H1 (cell line): ENCODE results near the gene AGPAT2. TPM values are rescaled to one million over a fixed set of nuclear protein-coding genes. Genes with fewer than 3 reads are reported as not detected.

ENCODE experiments used
- CTCF ChIA-PET: fragments of 300-600 bp; sonication (Branson Sonifier 250); formaldehyde crosslinking; loops from one replicate; lab custom pipeline; 2021; ENCODE audit not compliant: partially characterized antibody; lab: Charles Lee
- POLR2A ChIA-PET: fragments of 300-600 bp; sonication (Branson Sonifier 250); formaldehyde crosslinking; loops from one replicate; lab custom pipeline; 2021; ENCODE audit warnings: inconsistent platforms; ENCODE audit not compliant: partially characterized antibody; lab: Charles Lee
- DNase-seq, 2 experiments: peaks; one replicate each; pipeline versions ENCODE4 v3.0.0 to v3.0.0-alpha.2; 2010 to 2022; ENCODE audit warnings: low spot score in 2 of 2, low read depth in 1 of 2, mixed read lengths in 1 of 2
- FAIRE-seq: peaks from 2 replicates; lab custom pipeline; 2011; peaks lifted over from hg19 to GRCh38; lab: Jason Lieb, UNC
- H2AFZ ChIP-seq: 2 replicates; pipeline ENCODE4 v1.8.1; 2012; ENCODE audit warnings: low read length, inconsistent platforms
- H2AK5ac ChIP-seq: 2 replicates; pipeline ENCODE4 v1.6.1; 2013; ENCODE audit warnings: low read depth, low read length
- H2BK120ac ChIP-seq: replicated peaks from 2 replicates; pipeline ENCODE3; 2013; ENCODE audit warnings: low read depth, low read length, inconsistent platforms
- H2BK12ac ChIP-seq: 2 replicates; pipeline ENCODE4 v1.6.1; 2013; ENCODE audit warnings: low read depth, low read length
- H2BK15ac ChIP-seq: 2 replicates; pipeline ENCODE4 v1.6.1; 2013; ENCODE audit warnings: low read length
- H2BK20ac ChIP-seq: 2 replicates; pipeline ENCODE4 v1.6.1; 2013; ENCODE audit warnings: low read length
- H2BK5ac ChIP-seq: 2 replicates; pipeline ENCODE4 v1.6.1; 2013; ENCODE audit warnings: low read depth, low read length
- H3K14ac ChIP-seq: 2 replicates; pipeline ENCODE4 v1.6.1; 2013; ENCODE audit warnings: inconsistent platforms; ENCODE audit not compliant: insufficient read length
- H3K18ac ChIP-seq: 2 replicates; pipeline ENCODE4 v1.6.1; 2013; ENCODE audit warnings: low read length; ENCODE audit errors: extremely low read depth
- H3K23ac ChIP-seq: 2 replicates; pipeline ENCODE4 v1.6.1; 2013; ENCODE audit warnings: inconsistent platforms; ENCODE audit not compliant: insufficient read length
- H3K23me2 ChIP-seq: 2 replicates; pipeline ENCODE4 v1.6.1; 2013; ENCODE audit warnings: low read depth, low read length
- H3K27ac ChIP-seq: 2 replicates; pipeline ENCODE4 v1.6.1; 2011; ENCODE audit warnings: low read depth, low read length, inconsistent platforms
- H3K27me3 ChIP-seq, 4 experiments: replicated peaks in 1 of 4; 1 replicate in 1 of 4; 2 replicates in 3 of 4; pipeline versions ENCODE4 v1.6.1 to v1.8.1; 2011 to 2013; ENCODE audit warnings: low read length in 3 of 4, mild to moderate bottlenecking in 3 of 4, inconsistent platforms in 2 of 4, mixed read lengths in 2 of 4, moderate library complexity in 1 of 4; ENCODE audit not compliant: control insufficient read depth in 3 of 4, insufficient read depth in 3 of 4; ENCODE audit errors: extremely low read depth in 1 of 4
- H3K36me3 ChIP-seq, 4 experiments: 2 replicates each; pipeline versions ENCODE4 v1.6.1 to v1.8.1; 2011 to 2013; ENCODE audit warnings: mild to moderate bottlenecking in 4 of 4, low read length in 3 of 4, moderate library complexity in 2 of 4, control low read depth in 1 of 4, inconsistent platforms in 1 of 4; ENCODE audit not compliant: insufficient read depth in 4 of 4, control insufficient read depth in 2 of 4
- H3K4ac ChIP-seq: replicated peaks from 2 replicates; pipeline ENCODE3; 2013; ENCODE audit warnings: low read length, low read depth, mixed read lengths, inconsistent platforms; ENCODE audit not compliant: insufficient read length
- H3K4me1 ChIP-seq, 4 experiments: replicated peaks in 1 of 4; 1 replicate in 1 of 4; 2 replicates in 3 of 4; pipeline versions ENCODE4 v1.6.1 to v1.8.1; 2011 to 2013; ENCODE audit warnings: low read length in 3 of 4, inconsistent platforms in 2 of 4, mixed read lengths in 1 of 4; ENCODE audit not compliant: insufficient read depth in 4 of 4, control insufficient read depth in 3 of 4
- H3K4me2 ChIP-seq, 2 experiments: 2 replicates each; pipeline versions ENCODE4 v1.6.1 to v1.8.1; 2011 to 2013; ENCODE audit warnings: low read depth in 2 of 2, low read length in 2 of 2, control low read depth in 1 of 2, inconsistent platforms in 1 of 2, mild to moderate bottlenecking in 1 of 2; ENCODE audit not compliant: insufficient read depth in 1 of 2
- H3K4me3 ChIP-seq, 4 experiments: fragments of 200-600, 300-600 bp in 1 of 4; sonication (generic), shearing (Covaris generic), sonication (Bioruptor Twin) in 1 of 4; 2 replicates each; pipeline versions ENCODE4 v1.5.1 to v1.8.1; 2011 to 2016; ENCODE audit warnings: low read length in 4 of 4, low read depth in 3 of 4, control low read depth in 2 of 4, inconsistent platforms in 2 of 4, mild to moderate bottlenecking in 2 of 4, mixed read lengths in 1 of 4, moderate library complexity in 1 of 4; ENCODE audit not compliant: insufficient read depth in 2 of 4; ENCODE audit errors: extremely low read depth in 1 of 4
- H3K56ac ChIP-seq: replicated peaks from 2 replicates; pipeline ENCODE3; 2013; ENCODE audit warnings: low read depth, mild to moderate bottlenecking, mixed read lengths, low read length, inconsistent platforms; ENCODE audit not compliant: insufficient read length
- H3K79me1 ChIP-seq: 2 replicates; pipeline ENCODE4 v1.6.1; 2013; ENCODE audit warnings: low read depth, low read length, control low read depth
- H3K79me2 ChIP-seq, 2 experiments: 2 replicates each; pipeline versions ENCODE4 v1.6.1 to v1.8.1; 2012 to 2013; ENCODE audit warnings: low read length in 2 of 2, mild to moderate bottlenecking in 2 of 2, inconsistent platforms in 1 of 2; ENCODE audit not compliant: insufficient read depth in 2 of 2, control insufficient read depth in 1 of 2
- H3K9ac ChIP-seq, 4 experiments: replicated peaks in 1 of 4; 1 replicate in 1 of 4; 2 replicates in 3 of 4; pipeline versions ENCODE4 v1.6.1 to v1.8.1; 2011 to 2013; ENCODE audit warnings: low read depth in 3 of 4, low read length in 3 of 4, control low read depth in 2 of 4, mild to moderate bottlenecking in 2 of 4, moderate library complexity in 2 of 4, inconsistent platforms in 1 of 4; ENCODE audit errors: extremely low read depth in 1 of 4
- H3K9me3 ChIP-seq, 2 experiments: 2 replicates each; pipeline versions ENCODE4 v1.6.1 to v1.8.1; 2012 to 2013; ENCODE audit warnings: mild to moderate bottlenecking in 2 of 2, moderate library complexity in 2 of 2, control low read depth in 1 of 2, inconsistent platforms in 1 of 2, low read depth in 1 of 2, low read length in 1 of 2, mixed read lengths in 1 of 2; ENCODE audit not compliant: insufficient read depth in 2 of 2
- H4K20me1 ChIP-seq, 2 experiments: replicated peaks in 1 of 2; 2 replicates each; pipeline versions ENCODE3 to v1.8.1; 2011 to 2013; ENCODE audit warnings: inconsistent platforms in 2 of 2, low read length in 2 of 2, mild to moderate bottlenecking in 1 of 2; ENCODE audit not compliant: insufficient read depth in 2 of 2, control insufficient read depth in 1 of 2
- H4K5ac ChIP-seq: 2 replicates; pipeline ENCODE4 v1.6.1; 2013; ENCODE audit warnings: low read length, low read depth, mixed read lengths, inconsistent platforms; ENCODE audit not compliant: insufficient read length
- H4K8ac ChIP-seq: 2 replicates; pipeline ENCODE4 v1.8.0; 2013; ENCODE audit warnings: mild to moderate bottlenecking, moderate library complexity, low read length, inconsistent platforms; ENCODE audit not compliant: insufficient read depth; ENCODE audit errors: extremely low read depth
- H4K91ac ChIP-seq: replicated peaks from 2 replicates; pipeline ENCODE3; 2013; ENCODE audit warnings: low read length, mixed read lengths, inconsistent platforms; ENCODE audit not compliant: insufficient read length
- POLR2A ChIP-seq, 2 experiments: IDR thresholded peaks; 1 replicate in 1 of 2; 2 replicates in 1 of 2; pipeline ENCODE4 v1.6.1; 2011; ENCODE audit warnings: low read depth in 2 of 2, low read length in 2 of 2, mild to moderate bottlenecking in 2 of 2; ENCODE audit errors: control extremely low read depth in 1 of 2
- TBP ChIP-seq: IDR thresholded peaks from 2 replicates; pipeline ENCODE4 v1.6.1; 2011; ENCODE audit warnings: low read depth, low read length, improper control_type of control experiment
- WGBS, 2 experiments: shearing (Covaris generic) in 1 of 2; methylation state at CpG; one replicate each; pipeline versions ENCODE4 v1.1.6 to v1.1.7; 2013 to 2015; ENCODE audit warnings: low lambda C conversion rate in 2 of 2, mixed read lengths in 2 of 2, inconsistent platforms in 1 of 2, low coverage in 1 of 2, missing lambda C conversion rate in 1 of 2; ENCODE audit not compliant: insufficient replicate concordance in 2 of 2, insufficient coverage in 1 of 2, insufficient read length in 1 of 2; ENCODE audit errors: extremely low coverage in 1 of 2, missing lambda C conversion rate in 1 of 2; 5-methylcytosine and 5-hydroxymethylcytosine counted together
- polyA plus RNA-seq, 7 experiments: library from polyadenylated mRNA; depleted of rRNA in 3 of 7; stranded (reverse) in 5 of 7; unstranded in 2 of 7; fragments of >200 nt in 5 of 7; fragments of 200-250 nt in 2 of 7; gene quantifications; 1 replicate in 5 of 7; 2 replicates in 1 of 7; 4 replicates in 1 of 7; pipeline versions ENCODE4 v1.2.1 to v1.2.3, GENCODE V29; 2011 to 2013; ENCODE audit warnings: missing spikeins in 2 of 7, mixed read lengths in 2 of 7
- total RNA-seq: library from RNA; stranded (reverse); fragmentation: NEBNext Ultra II Directional; extraction: Animal tissue kit (Norgen Biotek cat#: 25700); gene quantifications from 2 replicates; pipeline ENCODE4 v1.2.1, GENCODE V29; 2021

The AGPAT2 gene
- total and polyA plus RNA-seq, 2 of the 8 experiments (the other 6 are each of a cell fraction or from before 2014, with no cell fraction given), result 31.6 to 37.6 TPM

DNA sequence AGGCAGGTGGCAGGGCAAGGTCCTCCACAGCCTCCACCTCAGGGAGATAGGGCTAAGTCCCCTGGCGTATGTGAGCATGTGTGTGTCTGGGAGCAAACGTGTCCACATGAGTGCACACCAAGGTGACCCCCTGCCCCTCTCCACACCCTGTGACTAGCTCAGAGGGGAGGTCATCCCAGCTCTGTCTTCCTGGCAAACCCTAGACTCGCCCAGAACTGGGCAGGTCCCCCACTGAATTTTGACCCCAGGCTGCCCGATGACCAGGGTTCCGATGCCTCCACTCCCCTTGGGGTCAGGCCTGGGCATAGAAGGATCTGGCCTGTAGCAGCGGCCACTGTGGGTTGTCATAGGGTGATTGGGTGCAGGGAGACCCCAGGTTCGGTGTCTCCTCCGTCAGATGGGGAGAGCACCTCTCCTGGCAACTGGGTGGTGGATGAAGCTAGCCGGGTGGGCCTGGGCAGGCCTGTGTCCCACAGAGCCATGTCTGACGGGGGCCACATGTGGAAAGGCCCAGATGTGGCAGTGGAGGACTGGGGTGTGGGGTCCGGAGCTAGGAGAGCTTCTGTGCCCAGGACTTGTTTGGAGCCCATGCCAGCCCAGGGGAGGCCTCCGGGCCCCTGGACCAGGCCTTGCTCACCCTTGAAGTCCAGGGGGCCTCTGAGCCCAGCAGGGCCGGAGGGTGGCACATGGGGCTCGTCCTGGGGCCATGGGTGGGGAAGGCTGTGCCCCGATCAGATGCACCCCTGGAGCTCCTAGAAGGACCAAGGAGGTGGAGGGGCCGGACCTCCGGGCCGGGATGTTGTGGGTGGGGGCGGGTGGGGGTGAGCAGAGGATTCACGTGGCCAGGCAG, 31.3 kb upstream of the AGPAT2 start:
- POLR2A ChIA-PET, result interaction anchor here (0.6 to 11.2 kb wide), 5 partner anchors 13 to 395 kb away, joined by 3 to 223 read pairs (median 3); partner anchors contain the start of gene LCN10
- Histone ChIP-seq H3K23me2 (no peaks in the 10 kb centered on the region; the same call in 1 of the 2 replicates), H3K4me2 (no peak overlapping the region), H3K79me1 (peaks cover 18% of the 10 kb centered on the region), H2BK20ac (no peak overlapping the region), H2BK15ac (no peak overlapping the region)
- peak in 1 of 2 experiments; percentile 15; a peak in 1 of 3 replicates for TF ChIP-seq POLR2A (IDR thresholded peaks at IDR 0.05; ENCODE audit: control extremely low read depth in 1 of 2, low read depth in 2 of 2, low read length in 2 of 2)
- no peak for TF ChIP-seq TBP
- TF ChIP-seq, all 59 proteins: peak for 1
- no peak overlapping the region for H2AFZ ChIP-seq
- no peak overlapping the region for H2AK5ac ChIP-seq
- H4K8ac ChIP-seq, result no peak overlapping the region; the same call in 1 of the 2 replicates
- H3K14ac ChIP-seq, result no peak overlapping the region
- no peak overlapping the region for H3K4me3 ChIP-seq
- no peak overlapping the region for H3K27ac ChIP-seq
- no peaks in the 10 kb centered on the region for H3K9me3 ChIP-seq
- H3K18ac ChIP-seq, result no peak overlapping the region
- no peak overlapping the region for H3K56ac ChIP-seq
- peak overlapping the region; percentile 38 for H3K4ac ChIP-seq
- H3K27me3 ChIP-seq, result no peaks in the 10 kb centered on the region
- H2BK12ac ChIP-seq, result no peak overlapping the region
- DNase-seq, result no peak
- 91% methylated on average over 13 of the region's 20 CpGs; no CpG with 5 or more reads in 1 of the 2 experiments for WGBS, 2 experiments
- no peak overlapping the region for H4K91ac ChIP-seq
- no peak overlapping the region for H2BK5ac ChIP-seq
- no peak overlapping the region for H4K5ac ChIP-seq
- CTCF ChIA-PET, result interaction anchor here (0.8 to 9.2 kb wide), 7 partner anchors 10 to 407 kb away, joined by 3 to 62 read pairs (median 3); partner anchors contain the start of gene LCN8
- peaks cover 20 to 34% of the 10 kb centered on the region in 2 experiments for H4K20me1 ChIP-seq
- H3K4me1 ChIP-seq, result peaks cover 0 to 9% (median 3%) of the 10 kb centered on the region in 4 experiments; a peak in 4 of 7 replicates
- no peak overlapping the region for H3K23ac ChIP-seq
- no peak for FAIRE-seq
- no peak overlapping the region for H3K9ac ChIP-seq
- H3K36me3 ChIP-seq, result peaks cover 2 to 17% (median 8%) of the 10 kb centered on the region in 4 experiments; a peak in 5 of 8 replicates
- H2BK120ac ChIP-seq, result no peak overlapping the region
- H3K79me2 ChIP-seq, result peaks cover 0 to 7% of the 10 kb centered on the region in 2 experiments; a peak in 1 of 4 replicates
